Mesothelial cell of epicardium (in vitro differentiated cells): Measurements from ENCODE around the gene OR52H1. TPM values are rescaled to one million over a fixed set of nuclear protein-coding genes. Genes with fewer than 3 reads are reported as not detected.

Experiments used
- DNase-seq, 2 experiments: peaks; one replicate each; pipeline ENCODE4 v3.0.0; 2021; ENCODE audit warnings: low spot score in 2 of 2; ENCODE audit not compliant: unreplicated experiment in 2 of 2
- H3K27ac Mint-ChIP-seq: 2 replicates; pipeline ENCODE4 v1.8.0; 2021; ENCODE audit warnings: mixed read lengths
- H3K27me3 Mint-ChIP-seq: 2 replicates; pipeline ENCODE4 v1.8.0; 2021; ENCODE audit warnings: low read depth, mixed read lengths
- H3K36me3 Mint-ChIP-seq: 2 replicates; pipeline ENCODE4 v1.8.0; 2021; ENCODE audit warnings: mixed read lengths
- H3K4me1 Mint-ChIP-seq: 2 replicates; pipeline ENCODE4 v1.8.0; 2021; ENCODE audit warnings: mixed read lengths
- H3K4me3 Mint-ChIP-seq: 2 replicates; pipeline ENCODE4 v1.8.0; 2021; ENCODE audit warnings: mild to moderate bottlenecking, moderate library complexity, mixed read lengths
- H3K9me3 Mint-ChIP-seq: 2 replicates; pipeline ENCODE4 v1.8.0; 2021; ENCODE audit warnings: mixed read lengths
- CTCF ChIP-seq: fragments of 200-600 bp; sonication (generic); IDR thresholded peaks from one replicate; pipeline ENCODE4 v1.5.0; 2021; ENCODE audit warnings: antibody characterized with exemption; ENCODE audit not compliant: unreplicated experiment
- total RNA-seq: library from RNA; stranded (reverse); gene quantifications from 3 replicates; pipeline ENCODE4 v1.2.1, GENCODE V29; 2021

OR52H1 gene
- total RNA-seq, 1 donor from 2014 or later, result 1.3 TPM

GRCh38 chr11:5507933-5508305, 40.4 kb downstream of the OR52H1 start:
- H3K27ac Mint-ChIP-seq, result no peak overlapping the region
- H3K36me3 Mint-ChIP-seq, result no peaks in the 10 kb centered on the region
- no peaks in the 10 kb centered on the region for H3K4me1 Mint-ChIP-seq
- H3K27me3 Mint-ChIP-seq, result peaks cover 16% of the 10 kb centered on the region
- DNase-seq, result no peak
- TF ChIP-seq CTCF, result no peak
- H3K4me3 Mint-ChIP-seq, result no peak overlapping the region
- no peaks in the 10 kb centered on the region for H3K9me3 Mint-ChIP-seq

- H3K27me3 Mint-ChIP-seq, result peaks cover 14% of the 10 kb centered on the region
- no peaks in the 10 kb centered on the region for H3K4me1 Mint-ChIP-seq
- H3K9me3 Mint-ChIP-seq, result no peaks in the 10 kb centered on the region
- TF ChIP-seq CTCF, result no peak
- no peak overlapping the region for H3K4me3 Mint-ChIP-seq
- no peak overlapping the region for H3K27ac Mint-ChIP-seq
- no peaks in the 10 kb centered on the region for H3K36me3 Mint-ChIP-seq
- no peak for DNase-seq
These were observed 41.0 kb downstream of the OR52H1 start for GRCh38 chr11:5507177-5507932.

GRCh38 chr11:5505363-5506048, 42.8 kb downstream of the OR52H1 start:
- Mint-ChIP-seq H3K4me3 (no peak overlapping the region), H3K36me3 (no peaks in the 10 kb centered on the region), H3K27me3 (peaks cover 9% of the 10 kb centered on the region), H3K27ac (no peak overlapping the region), H3K9me3 (no peaks in the 10 kb centered on the region), H3K4me1 (no peaks in the 10 kb centered on the region)
- DNase-seq, result no peak
- TF ChIP-seq CTCF, result no peak

GRCh38 chr11:5504403-5504921, 43.9 kb downstream of the OR52H1 start:
- TF ChIP-seq CTCF, result no peak
- no peak for DNase-seq
- Mint-ChIP-seq H3K36me3 (no peaks in the 10 kb centered on the region), H3K27ac (no peak overlapping the region), H3K4me3 (no peak overlapping the region), H3K9me3 (no peaks in the 10 kb centered on the region), H3K4me1 (no peaks in the 10 kb centered on the region), H3K27me3 (peaks cover 7% of the 10 kb centered on the region)

GRCh38 chr11:5500393-5500801, 47.9 kb downstream of the OR52H1 start:
- Mint-ChIP-seq H3K27ac (no peak overlapping the region), H3K4me1 (no peaks in the 10 kb centered on the region), H3K36me3 (no peaks in the 10 kb centered on the region), H3K9me3 (no peaks in the 10 kb centered on the region), H3K27me3 (peaks cover 10% of the 10 kb centered on the region), H3K4me3 (no peak overlapping the region)
- no peak for DNase-seq
- TF ChIP-seq CTCF, result no peak
